Forelimb muscle (tissue), 1 donor: Measurements from ENCODE around the gene TMEM82. TPM values are rescaled to one million over a fixed set of nuclear protein-coding genes. Genes with fewer than 3 reads are reported as not detected.
"Not testable (repeated sequence)": the region's sequence is repeated elsewhere in the genome, so short reads cannot be mapped to it uniquely, and the experiment has no call there.

Source experiments
- DNase-seq: peaks from one replicate; pipeline ENCODE4 v3.0.0-alpha.2; 2013; ENCODE audit warnings: low read depth
- polyA plus RNA-seq: library from polyadenylated mRNA; unstranded; fragments of 120-200 nt; gene quantifications from one replicate; pipeline ENCODE4 v1.2.1, GENCODE V29; 2013; ENCODE audit not compliant: insufficient read length

Gene TMEM82
- not detected for polyA plus RNA-seq

DNA sequence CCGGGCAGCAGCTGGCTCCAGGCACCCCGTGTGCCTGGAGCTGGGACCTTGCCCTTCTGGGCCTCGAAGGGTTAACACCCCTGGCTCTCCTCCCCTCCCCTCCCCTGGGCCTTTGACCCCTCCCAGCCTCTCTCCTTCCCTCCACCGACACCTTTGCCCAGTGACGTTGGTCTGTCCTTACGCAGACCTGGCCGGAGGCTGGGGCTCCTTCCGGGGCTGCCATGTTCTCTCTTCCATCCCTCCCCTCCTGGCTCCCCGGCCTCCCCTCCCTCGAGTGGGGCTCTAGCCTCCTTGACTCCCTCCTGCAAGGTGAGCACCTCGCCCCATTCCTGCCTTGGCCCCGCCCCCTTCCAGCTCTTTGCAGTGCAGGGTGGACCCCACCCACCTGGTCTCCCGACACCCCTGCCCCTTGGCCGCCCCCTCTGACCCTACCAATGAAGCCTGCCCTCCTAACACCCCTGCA, at the start of gene TMEM82:
Gene TMEM82, plus strand, starts transcription at position 161 of the 463 bp plus-strand sequence. Its CDS starts 61 bp downstream, at position 222.
- DNase-seq: no peak

DNA sequence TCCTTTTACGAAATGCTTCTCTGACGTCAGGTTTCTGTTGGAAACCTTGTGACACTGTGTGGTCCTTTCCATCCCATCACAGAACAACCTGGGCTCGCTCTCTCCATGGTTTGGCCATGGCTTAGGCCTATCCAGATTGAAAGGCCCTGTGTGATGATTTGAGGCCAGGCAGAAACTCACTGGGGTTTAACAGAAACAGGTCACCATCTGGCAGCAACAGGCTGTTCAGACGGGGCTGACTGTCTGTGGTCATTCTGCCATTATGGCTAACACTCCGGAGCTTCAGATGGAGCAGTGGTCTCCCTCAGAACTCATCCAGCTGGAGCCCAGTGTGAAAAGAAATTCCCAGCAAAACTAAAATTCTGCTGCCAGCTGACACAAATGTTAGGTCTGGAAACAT, 48.9 kb upstream of the TMEM82 start:
- no peak for DNase-seq

DNA sequence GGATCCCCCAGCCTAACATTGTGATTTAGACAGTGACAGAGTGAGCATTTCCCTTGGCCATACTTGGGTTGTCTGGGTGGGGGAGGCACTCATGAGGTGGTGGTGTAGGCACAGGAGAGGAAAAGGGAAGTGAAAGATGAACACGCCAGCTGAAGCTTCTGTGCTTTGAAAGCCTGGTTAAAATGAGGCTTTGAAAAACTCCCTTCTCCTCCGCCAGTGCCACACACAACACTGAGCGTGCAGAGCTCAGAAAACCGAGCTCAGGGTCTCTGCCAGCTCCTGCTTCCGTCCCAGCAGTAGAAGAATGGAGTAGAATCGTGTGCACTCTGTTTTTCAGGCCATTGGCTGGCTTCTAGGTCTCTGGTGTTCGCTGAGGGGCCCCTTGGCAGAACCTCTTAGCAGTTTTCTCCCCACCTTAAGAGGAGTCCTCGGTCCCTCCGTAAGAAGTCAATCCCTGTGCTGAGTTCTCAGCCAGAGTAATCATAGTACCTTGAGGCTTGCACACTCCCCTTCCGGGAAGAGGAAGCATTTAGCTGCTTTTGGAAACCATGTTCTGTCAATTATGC, 45.3 kb upstream of the TMEM82 start:
- no peak for DNase-seq

DNA sequence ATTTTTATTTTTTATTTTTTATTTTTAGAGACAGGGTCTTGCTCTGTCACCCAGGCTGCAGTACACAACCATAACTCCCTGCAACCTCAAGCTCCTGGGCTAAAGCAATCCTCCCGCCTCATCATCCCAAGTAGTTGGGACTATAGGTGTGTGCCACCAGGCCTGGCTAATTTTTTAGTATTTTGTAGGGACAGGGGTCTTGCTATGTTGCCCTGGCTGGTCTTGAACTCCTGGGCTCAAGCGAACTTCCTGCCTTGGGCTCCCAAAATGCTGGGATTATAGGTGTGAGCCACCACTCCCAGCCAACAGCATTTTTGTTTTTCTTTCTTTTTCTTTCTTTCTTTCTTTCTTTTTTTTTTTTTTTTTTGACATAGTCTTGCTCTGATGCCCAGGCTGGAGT, 44.1 kb upstream of the TMEM82 start:
- no peak for DNase-seq

DNA sequence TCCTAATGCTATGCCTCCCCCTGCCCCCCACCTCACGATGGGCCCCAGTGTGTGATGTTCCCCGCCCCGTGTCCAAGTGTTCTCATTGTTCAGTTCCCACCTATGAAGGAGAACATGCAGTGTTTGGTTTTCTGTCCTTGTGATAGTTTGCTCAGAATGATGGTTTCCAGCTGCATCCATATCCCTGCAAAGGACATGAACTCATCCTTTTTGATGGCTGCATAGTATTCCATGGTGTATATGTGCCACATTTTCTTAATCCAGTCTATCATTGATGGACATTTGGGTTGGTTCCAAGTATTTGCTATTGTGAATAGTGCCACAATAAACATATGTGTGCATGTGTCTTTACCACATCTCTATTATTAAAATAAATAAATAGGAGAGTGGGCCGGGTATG, 43.0 kb upstream of the TMEM82 start:
- not testable (repeated sequence) for DNase-seq

DNA sequence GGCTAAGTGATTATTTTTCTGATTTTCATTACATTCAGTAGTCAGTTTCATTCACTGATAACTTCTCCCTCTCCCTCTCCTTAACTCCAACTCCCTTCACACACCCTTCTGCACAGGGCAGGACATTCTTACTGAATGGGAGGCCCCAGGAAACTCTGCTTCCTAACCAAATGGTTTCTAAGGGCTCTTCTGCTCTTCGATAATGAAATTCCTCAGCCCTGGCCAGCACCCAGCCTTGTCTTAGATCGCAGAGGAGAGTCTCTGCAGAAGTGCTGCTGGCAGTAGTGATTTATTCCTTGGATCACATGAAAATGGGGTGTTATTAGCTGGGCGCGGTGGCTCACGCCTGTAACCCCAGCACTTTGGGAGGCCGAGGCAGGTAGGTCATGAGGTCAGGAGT, 41.8 kb upstream of the TMEM82 start:
- DNase-seq: no peak

DNA sequence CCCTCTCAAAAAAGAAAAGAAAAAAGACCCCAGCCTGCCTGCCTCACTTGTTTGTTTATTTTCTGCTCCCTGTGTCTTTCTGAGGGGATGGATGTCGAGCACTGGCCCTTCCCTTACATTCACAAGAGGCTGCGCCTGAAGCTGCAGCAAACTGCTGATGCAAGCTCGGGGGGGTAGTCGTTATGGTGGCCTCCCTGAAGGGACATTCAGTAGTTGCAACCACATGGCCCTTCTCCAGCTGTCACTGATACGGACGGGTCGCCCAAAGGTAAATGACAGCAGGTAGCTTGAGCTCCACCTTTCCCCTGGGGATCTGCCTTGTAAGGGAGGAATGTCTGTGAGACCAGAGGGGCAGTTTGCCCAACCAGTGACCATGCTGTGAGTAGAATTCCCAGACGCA, 40.5 kb upstream of the TMEM82 start:
- DNase-seq: no peak

DNA sequence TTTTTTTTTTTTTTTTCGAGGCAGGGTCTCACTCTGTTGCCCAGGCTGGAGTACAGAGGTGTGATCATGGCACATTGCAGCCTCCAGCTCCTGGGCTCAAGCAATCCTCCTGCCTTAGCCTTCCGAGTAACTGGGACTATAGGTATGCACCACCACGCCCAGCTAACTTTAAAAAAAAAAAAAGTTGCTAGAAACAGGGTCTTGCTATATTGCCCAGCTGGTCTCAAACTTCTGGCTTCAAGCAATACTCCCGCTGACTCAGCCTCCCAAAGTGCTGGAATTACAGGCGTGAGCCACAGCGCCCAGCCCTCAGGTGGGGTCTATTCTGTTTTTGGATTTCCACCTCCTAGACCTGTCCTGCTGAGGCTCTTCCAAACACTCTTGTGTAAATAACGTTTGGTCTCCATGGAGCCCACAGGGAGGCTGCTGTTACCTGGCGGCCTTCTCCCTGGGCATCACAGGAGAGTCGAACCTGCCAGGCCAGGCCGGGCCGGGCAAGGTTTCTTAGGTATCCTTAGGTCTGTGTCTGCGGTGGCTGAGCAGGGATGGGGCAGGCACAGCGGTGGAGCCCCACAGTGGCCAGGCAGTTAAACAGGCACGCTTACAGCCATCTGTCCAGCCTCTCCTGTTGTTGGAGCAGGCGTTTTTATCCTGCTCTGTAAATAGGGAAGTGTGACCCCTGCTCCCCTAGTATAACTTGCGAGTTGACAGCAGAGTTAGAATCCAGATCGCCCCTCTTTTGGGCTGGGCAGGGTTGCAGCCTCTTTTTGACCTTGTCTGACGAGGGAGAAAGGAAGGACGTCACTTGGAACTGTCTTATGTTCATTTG, 39.4 kb upstream of the TMEM82 start:
- no peak for DNase-seq

DNA sequence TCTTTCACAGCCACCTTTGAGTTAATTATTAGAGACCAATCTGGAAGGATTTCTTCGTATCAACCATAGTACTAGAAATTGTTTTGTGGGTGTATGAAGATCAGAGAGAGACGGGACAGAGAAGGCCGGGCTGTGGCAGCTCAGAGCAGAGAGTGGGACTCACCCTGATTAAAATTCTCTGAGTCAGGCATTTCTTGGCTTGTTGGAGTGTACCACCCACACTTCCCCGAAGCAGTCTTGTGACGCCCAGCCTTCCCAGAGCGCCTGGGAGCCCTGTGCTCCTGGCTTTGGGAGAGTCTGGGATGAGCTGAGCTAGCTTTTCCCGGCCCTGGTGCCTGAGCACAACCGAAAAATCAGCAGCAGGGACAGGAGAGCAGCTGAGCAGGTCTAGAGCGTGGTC, 38.7 kb upstream of the TMEM82 start:
- no peak for DNase-seq

DNA sequence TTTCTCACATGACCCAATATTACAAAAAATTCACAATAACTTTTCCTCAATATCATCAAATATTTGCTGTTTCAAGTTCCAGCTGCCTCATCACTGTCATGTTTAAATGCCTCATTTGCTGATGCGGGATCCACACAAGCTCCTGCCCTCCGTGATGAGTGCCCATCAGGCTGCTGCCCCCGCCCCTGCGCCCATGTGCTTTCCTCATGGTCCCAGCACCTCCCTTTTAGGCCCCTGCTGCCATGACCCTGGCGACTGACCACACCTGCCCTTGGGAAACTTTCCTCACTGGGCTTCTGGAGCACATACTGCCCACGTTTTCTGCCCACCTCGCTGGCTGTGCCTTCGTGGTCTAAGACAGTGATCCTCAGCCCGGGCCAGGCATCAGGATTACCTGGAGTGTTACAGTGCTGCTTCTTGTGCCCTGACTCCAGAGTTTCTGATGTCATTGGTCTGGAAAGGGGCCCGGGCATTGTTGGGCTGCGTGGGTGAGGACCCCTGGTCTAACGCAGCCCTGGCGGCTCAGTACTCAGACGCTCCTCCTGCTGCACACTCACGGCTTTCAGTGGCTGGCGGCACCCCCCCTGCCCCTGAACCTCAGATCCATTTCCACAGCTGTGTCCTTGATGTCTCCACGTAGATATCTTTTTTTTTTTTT, 37.6 kb upstream of the TMEM82 start:
- DNase-seq: no peak

DNA sequence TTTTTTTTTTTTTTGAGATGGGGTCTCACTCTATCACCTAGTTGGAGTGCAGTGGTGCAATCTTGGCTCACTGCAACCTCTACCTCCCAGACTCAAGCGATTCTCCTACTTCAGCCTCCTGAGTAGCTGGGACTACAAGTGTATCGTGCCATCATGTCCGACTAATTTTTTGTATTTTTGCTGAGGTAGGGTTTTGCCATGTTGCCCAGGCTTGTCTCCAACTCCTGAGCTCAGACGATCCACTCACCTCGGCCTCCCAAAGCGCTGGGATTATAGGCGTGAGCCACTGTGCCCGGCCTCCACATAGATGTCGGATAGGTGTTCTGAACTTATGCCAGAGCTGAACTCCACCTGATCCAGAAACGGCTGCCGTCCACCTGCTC, 37.1 kb upstream of the TMEM82 start:
- no peak for DNase-seq

DNA sequence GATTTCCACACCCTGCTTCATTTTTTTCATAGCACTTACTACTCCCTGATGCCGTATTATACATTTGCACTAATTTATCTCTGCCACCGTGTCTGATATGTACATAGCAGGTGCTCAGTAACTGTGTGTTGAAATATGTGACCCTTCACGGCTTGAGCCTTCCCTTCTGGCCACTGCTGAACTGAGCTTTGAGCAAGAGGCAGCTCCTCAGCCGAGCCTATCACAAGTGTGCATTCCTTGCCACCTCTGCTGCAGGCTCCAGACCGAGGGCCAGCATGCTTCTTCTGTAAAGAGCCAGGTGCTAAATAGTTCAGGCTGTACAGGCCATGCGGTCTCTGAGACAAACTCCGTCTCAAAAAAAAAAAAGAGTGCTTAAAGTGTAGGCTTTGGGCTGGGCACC, 35.5 kb upstream of the TMEM82 start:
- no peak for DNase-seq

DNA sequence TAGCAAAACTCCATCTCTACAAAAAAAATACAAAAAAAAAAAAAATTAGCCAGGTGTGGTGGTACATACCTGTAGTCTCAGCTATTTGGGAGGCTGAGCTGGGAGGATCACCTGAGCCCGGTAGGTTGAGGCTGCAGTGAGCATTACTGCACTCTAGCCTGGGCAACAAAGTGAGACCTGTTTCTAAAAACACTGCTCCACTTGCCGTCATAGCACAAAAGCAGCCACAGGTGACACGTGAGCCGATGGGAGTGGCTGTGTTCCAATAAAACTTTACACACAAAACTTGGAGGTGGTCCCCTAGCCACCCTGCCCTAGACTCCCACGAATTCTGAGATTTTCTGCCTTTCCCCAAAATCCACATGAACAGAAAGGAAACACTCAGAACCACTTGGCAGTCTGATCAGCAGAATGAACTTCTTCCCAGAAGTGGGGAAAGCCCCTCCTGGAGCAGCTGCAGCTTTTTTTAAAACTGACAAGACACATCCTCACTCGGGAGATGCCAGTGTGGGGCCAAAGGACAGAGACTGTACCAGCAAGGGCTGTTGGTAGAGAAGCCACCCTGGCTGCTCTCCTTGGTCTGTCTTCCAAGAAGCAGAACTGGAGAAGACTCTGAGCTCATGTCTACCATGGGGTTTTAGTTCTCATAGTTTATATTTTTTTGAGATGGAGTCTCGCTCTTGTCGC, 34.9 kb upstream of the TMEM82 start:
- DNase-seq: no peak

DNA sequence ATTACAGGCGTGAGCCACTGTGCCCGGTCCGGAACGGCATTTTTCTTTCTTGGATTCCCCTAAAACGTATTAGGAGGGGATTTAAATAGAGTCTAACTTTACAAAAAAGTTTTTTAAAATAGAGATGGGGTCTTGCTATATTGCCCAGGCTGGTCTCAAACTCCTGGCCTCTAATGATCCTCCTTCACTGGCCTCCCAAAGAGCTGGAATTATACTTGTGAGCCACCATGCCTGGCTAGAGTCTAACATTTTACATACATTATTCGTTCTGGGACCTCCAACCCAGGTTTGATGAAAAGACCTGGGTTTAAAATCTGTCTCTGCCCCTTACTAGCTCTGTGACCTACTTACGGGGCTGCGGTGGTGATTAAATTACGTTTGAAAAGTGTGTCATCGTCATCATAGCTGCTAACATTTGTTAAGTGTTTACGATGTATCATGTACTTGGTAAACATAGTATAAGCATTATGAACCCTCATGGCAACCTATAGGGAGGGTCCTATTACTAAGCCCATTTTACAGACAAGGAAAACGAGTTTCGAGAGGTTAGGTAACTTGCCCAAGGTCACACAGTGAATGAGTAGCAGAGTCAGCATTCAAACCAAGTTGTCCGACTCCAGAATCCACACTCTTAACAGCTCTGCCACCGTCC, 33.7 kb upstream of the TMEM82 start:
- DNase-seq: no peak

DNA sequence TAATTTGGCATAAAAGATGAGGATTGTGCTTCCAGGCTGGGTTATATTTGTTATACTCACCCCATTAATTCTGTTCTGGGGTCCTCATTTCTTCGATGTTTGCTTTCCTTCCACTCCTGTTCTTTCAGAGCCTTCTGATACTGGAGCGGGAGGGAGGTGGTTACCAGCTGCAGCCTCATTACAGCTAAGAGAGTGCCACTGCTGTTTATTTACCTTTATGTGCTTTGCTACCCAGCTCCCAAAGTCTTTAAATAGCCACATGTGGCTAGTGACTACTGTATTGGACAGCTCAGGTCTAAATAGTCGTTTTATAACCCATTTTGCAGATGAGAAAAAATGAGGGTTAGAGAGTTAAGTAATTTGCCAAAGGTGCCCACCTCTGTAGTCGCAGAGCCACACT, 33.1 kb upstream of the TMEM82 start:
- no peak for DNase-seq

DNA sequence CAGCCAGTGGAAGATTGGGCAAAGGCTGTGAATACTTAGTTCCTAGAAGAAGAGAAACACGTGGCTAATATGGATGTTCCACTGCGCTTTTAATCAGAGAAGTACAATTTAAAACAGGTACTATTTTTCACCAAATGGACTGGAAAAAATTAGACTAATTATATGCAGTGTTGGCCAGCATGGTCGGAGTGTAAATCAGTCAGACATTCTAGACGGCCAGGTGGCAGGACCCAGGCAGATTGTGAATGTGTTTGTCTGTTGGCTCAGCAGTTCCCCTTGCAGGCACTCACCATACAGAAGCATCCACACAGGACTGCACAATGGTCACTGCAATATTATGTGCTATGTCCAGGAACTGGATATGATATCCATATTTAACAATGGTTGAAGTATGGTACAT, 30.1 kb upstream of the TMEM82 start:
- no peak for DNase-seq

DNA sequence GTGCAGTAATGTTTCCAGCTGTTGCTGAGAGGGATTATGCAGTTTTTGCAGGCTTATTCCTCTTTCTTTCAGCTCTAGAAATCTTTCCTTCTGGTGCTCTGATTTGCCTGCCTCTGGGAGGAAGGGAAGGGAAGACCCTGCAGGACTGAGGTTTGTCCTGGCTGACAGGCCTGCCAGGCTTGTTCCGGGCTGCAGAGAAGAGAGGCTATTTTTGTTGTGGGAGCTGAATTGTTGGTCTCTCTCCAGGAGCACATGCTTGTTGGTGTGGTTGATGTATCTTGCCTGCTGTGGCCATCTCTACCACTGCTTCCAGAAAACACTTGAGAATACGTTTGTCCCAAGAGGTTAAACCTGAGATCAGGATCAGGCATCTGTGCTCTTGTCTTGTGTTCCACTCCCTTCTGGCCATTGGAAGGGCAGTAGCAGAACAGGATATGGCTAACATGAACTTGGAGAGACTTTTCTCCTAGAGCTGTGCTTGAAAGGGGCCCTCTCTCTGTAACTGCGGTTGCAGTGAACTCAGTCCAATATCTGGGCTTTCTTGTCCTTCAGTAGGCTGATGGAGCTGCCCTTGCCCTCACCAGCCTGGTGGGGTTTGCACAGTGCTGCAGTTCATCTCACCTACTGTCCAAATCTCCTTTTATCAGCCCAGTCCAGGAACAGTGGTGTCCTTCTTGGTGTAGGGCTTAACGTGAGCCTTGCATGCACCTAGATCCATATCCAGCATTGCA, 27.7 kb upstream of the TMEM82 start:
- no peak for DNase-seq

DNA sequence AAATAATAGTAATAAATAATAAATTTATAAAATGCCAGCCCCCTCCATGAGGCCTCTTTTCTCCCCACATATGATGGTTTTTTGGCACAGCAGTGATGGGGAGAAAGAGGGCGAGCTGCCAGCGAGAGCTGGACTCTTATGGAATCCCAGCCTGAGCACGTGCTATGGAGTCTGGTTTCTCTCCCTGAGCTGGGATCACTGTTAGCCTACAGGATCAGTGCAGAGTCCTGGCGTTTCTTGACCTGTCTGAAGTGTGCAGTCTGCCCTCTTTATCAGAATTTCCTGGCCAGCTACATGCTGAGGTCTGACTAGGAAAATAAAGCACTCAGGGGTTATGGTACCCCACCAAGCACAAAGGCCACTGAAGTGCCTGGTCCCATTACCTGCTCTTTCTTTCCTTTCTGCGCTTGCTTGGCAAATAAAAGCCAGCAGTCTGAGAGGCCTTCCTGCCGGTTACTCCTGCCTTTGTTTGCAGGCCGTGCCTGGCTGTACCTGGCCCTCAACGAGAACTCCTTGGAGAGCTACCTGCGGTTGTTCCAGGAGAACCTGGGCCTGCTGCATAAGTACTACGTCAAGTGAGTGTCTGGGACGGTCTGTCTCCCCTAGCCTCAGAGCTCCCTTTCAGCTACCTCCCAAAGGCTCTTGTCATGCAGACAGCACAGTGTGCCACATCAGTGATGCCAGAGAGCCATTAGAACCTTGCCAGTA, 24.7 kb upstream of the TMEM82 start:
- no peak for DNase-seq

DNA sequence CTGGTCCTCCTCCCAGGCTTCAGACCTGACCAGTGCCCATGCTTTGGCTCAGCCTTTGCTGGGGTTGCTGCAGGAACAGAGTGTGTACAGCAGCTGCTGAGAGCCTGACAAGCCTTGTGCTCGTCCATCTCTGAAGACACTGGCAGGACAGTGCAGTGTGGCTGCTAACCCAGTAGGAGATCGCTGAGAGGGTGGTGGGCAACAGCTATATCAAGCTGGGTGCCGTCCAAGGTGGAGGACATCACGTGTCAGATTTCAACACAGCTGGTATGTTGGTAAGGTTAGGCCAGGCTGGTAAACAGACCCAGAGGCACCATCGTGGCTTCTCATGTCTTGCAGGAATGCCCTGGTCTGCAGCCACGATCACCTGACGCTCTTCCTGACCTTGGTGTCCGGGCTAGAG, 24.1 kb upstream of the TMEM82 start:
- no peak for DNase-seq

DNA sequence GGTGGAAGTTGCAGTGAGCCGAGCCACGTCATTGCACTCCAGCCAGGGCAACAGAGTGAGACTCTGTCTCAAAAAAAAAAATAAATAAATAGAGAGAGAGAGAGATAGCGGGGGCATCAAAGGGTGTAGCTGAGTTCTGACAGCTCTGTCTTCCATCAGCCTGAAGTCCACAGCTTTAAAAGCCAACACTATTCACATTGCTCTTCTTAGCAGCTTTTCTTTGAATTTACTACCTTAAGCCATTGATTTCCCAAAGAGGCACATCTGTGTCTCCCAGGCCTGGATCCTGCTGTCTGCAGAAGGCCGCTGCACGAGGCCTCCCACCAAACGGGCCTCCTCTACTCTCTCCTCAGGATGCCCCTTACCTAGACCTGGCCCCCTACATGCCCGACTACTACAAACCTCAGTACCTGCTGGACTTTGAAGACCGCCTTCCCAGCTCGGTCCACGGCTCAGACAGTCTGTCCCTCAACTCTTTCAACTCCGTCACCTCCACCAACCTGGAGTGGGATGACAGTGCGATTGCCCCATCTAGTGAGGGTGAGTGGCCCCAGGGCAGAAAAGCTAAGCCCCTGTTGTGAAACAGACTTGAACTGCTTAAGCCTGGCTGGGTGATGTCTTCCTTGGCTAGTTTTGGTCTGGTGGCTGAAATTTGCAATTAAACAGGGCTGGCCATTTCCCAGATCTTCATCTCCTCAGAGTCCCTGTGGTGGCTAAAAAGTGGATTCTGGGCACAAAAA, 22.7 kb upstream of the TMEM82 start:
- DNase-seq: no peak
